ENCODE results near the gene ZNF212.

ZNF212 gene

GRCh38 chr7:149294634-149295480, 55.4 kb downstream of the ZNF212 start:
- Histone ChIP-seq H3K4me3 (ENCODE audit: low read depth, low read length) (no peak overlapping the region), H3K36me3 (ENCODE audit: insufficient read depth, low read length) (no peaks in the 10 kb centered on the region), H3K27me3 (ENCODE audit: insufficient read depth, low read length) (no peaks in the 10 kb centered on the region), H3K79me2 (ENCODE audit: control insufficient read depth, insufficient read depth, low read length, unreplicated experiment) (no peaks in the 10 kb centered on the region), H3K4me1 (ENCODE audit: control insufficient read depth, insufficient read depth, low read length, unreplicated experiment) (no peaks in the 10 kb centered on the region), H3K27ac (ENCODE audit: low read depth, low read length) (no peak overlapping the region), H2AFZ (ENCODE audit: low read length, unreplicated experiment) (no peak overlapping the region)

DNA sequence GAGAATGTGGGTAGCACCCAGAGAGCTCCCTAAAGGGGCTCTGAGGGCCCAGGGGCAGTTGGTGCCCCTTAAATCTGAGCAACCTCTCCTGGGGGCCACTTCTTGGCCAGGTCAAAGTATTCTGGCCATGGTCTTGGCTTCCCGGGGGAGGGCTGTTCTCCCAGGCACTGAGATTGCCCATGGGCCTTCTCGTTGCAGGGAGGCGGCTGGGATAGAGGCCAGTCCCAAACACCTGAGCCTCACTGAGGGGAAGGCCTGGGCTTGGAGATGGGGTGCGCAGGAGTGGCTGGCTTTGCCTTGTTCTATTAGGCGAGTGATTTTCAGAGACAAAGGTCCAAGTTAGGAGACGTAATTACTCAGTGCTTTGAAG, 56.0 kb downstream of the ZNF212 start:
- H3K27ac ChIP-seq (ENCODE audit: low read depth, low read length): no peak overlapping the region
- no peaks in the 10 kb centered on the region for H3K79me2 ChIP-seq (ENCODE audit: control insufficient read depth, insufficient read depth, low read length, unreplicated experiment)
- no peak overlapping the region for H3K4me3 ChIP-seq (ENCODE audit: low read depth, low read length)
- H2AFZ ChIP-seq (ENCODE audit: low read length, unreplicated experiment): no peak overlapping the region
- no peaks in the 10 kb centered on the region for H3K36me3 ChIP-seq (ENCODE audit: insufficient read depth, low read length)
- H3K4me1 ChIP-seq (ENCODE audit: control insufficient read depth, insufficient read depth, low read length, unreplicated experiment): no peaks in the 10 kb centered on the region
- no peaks in the 10 kb centered on the region for H3K27me3 ChIP-seq (ENCODE audit: insufficient read depth, low read length)

GRCh38 chr7:149296368-149296767, 56.9 kb downstream of the ZNF212 start:
- Histone ChIP-seq H3K4me1 (ENCODE audit: control insufficient read depth, insufficient read depth, low read length, unreplicated experiment) (no peaks in the 10 kb centered on the region), H3K36me3 (ENCODE audit: insufficient read depth, low read length) (no peaks in the 10 kb centered on the region), H3K79me2 (ENCODE audit: control insufficient read depth, insufficient read depth, low read length, unreplicated experiment) (no peaks in the 10 kb centered on the region), H3K27me3 (ENCODE audit: insufficient read depth, low read length) (peaks cover 3% of the 10 kb centered on the region; the same call in 1 of the 2 replicates), H3K27ac (ENCODE audit: low read depth, low read length) (no peak overlapping the region), H3K4me3 (ENCODE audit: low read depth, low read length) (no peak overlapping the region), H2AFZ (ENCODE audit: low read length, unreplicated experiment) (no peak overlapping the region)

DNA sequence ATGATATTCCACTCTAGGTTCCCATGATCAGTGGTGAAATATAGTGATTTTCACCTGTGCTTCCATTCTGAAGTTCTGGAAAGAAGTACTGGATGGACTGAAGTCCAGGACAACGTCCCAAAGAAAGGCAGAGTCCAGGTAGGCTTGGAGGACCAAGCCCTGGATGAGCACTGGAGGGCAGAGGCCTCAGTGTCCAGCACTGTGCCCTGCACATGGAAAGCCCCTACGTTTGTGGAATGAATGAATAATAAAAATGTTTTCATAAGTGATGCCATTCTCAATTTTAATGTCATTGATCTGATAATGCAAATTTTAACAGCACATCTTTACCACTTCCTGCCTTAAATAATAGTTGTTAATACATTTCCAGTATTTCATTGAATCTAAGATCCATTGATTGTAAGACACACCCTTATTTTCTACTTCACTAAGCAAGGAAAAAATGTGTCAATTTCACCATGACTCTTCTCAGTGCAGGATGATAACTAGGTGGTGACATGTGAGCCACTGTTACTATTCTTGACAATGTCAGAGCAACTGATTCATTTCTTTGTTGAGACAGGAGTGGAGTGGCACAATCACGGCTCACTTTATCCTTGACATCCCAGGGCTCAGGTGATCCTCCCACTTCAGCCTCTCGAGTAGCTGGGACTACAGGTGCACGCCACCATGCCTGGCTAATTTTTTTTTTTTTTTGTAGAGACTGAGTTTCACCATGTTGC, 57.7 kb downstream of the ZNF212 start:
- Histone ChIP-seq H3K4me3 (ENCODE audit: low read depth, low read length) (no peak overlapping the region), H3K79me2 (ENCODE audit: control insufficient read depth, insufficient read depth, low read length, unreplicated experiment) (no peaks in the 10 kb centered on the region), H3K27me3 (ENCODE audit: insufficient read depth, low read length) (peaks cover 7% of the 10 kb centered on the region; the same call in 1 of the 2 replicates), H3K27ac (ENCODE audit: low read depth, low read length) (no peak overlapping the region), H3K4me1 (ENCODE audit: control insufficient read depth, insufficient read depth, low read length, unreplicated experiment) (no peaks in the 10 kb centered on the region), H2AFZ (ENCODE audit: low read length, unreplicated experiment) (no peak overlapping the region), H3K36me3 (ENCODE audit: insufficient read depth, low read length) (no peaks in the 10 kb centered on the region)

DNA sequence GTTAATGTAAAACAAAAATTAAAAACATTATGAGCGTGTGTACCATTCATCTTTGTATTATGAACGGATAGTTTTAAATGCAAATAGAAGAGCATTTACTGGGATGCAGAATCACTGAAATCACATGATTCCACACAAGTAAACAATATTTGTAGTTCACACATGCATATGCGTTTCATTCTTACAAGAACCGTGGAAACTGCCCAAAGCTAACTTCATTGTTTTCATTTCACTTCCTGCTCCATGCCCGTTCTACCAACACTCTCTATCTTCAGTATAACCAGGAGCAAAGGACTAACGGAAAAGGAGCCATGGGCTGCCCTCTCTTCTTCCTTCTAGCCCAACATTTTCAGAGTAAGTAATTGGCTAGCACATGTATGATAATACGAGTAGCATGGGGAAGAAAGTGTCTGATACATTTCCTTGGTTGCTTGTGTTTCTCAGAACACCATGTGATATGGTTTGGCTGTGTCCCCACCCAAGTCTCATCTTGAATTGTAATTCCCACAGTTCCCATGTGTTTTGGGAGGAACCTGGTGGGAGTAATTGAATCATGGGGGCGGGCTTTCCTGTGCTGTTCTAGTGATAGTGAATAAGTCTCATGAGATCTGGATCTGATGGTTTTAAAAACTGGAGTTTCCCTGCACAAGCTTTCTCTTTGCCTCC, 61.3 kb downstream of the ZNF212 start:
- no peak overlapping the region for H2AFZ ChIP-seq (ENCODE audit: low read length, unreplicated experiment)
- peaks cover 7% of the 10 kb centered on the region; the same call in 1 of the 2 replicates for H3K27me3 ChIP-seq (ENCODE audit: insufficient read depth, low read length)
- H3K79me2 ChIP-seq (ENCODE audit: control insufficient read depth, insufficient read depth, low read length, unreplicated experiment): no peaks in the 10 kb centered on the region
- no peaks in the 10 kb centered on the region for H3K36me3 ChIP-seq (ENCODE audit: insufficient read depth, low read length)
- no peaks in the 10 kb centered on the region for H3K4me1 ChIP-seq (ENCODE audit: control insufficient read depth, insufficient read depth, low read length, unreplicated experiment)
- no peak overlapping the region for H3K27ac ChIP-seq (ENCODE audit: low read depth, low read length)
- no peak overlapping the region for H3K4me3 ChIP-seq (ENCODE audit: low read depth, low read length)

- Histone ChIP-seq H3K4me1 (ENCODE audit: control insufficient read depth, insufficient read depth, low read length, unreplicated experiment) (no peaks in the 10 kb centered on the region), H3K27me3 (ENCODE audit: insufficient read depth, low read length) (peaks cover 7% of the 10 kb centered on the region; the same call in 1 of the 2 replicates), H3K27ac (ENCODE audit: low read depth, low read length) (no peak overlapping the region), H3K79me2 (ENCODE audit: control insufficient read depth, insufficient read depth, low read length, unreplicated experiment) (no peaks in the 10 kb centered on the region), H3K4me3 (ENCODE audit: low read depth, low read length) (no peak overlapping the region), H3K36me3 (ENCODE audit: insufficient read depth, low read length) (no peaks in the 10 kb centered on the region), H2AFZ (ENCODE audit: low read length, unreplicated experiment) (no peak overlapping the region)
Measured at GRCh38 chr7:149302222-149302621, 62.8 kb downstream of the ZNF212 start.

DNA sequence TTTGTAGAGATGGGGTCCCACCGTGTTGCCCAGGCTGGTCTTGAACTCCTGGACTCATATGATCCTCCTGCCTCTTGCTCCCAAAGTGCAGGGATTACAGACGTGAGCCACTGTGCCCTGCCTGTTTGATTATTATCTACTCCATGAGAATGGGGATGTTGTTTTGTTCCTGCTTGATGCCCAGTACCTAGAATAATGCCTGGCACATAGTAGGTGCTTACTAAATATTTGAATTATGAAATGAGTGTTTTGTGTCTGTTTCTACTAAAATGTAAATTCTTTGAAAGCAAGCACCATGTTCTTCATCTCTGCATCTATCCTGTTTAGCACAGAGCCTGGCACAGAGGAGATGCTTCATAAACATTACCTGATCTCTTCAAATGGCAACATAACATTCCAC, 63.4 kb downstream of the ZNF212 start:
- Histone ChIP-seq H2AFZ (ENCODE audit: low read length, unreplicated experiment) (no peak overlapping the region), H3K27ac (ENCODE audit: low read depth, low read length) (no peak overlapping the region)

DNA sequence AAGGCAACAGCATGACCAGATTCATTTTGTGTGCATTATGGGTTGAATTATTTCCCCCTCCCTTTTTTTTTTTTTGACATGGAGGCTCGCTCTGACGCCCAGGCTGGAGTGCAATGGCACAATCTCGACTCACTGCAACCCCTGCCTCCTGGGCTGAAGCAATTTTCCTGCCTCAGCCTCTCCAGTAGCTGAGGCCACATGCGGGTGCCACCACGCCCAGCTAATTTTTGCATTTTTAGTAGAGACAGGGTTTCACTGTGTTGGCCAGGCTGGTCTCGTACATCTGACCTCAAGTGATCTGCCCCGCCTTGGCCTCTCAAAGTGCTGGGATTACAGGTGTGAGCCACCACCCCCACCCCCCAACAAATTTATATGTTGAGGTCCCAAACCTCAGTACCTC, 64.6 kb downstream of the ZNF212 start:
- Histone ChIP-seq H2AFZ (ENCODE audit: low read length, unreplicated experiment) (no peak overlapping the region), H3K27me3 (ENCODE audit: insufficient read depth, low read length) (peaks cover 7% of the 10 kb centered on the region; the same call in 1 of the 2 replicates), H3K27ac (ENCODE audit: low read depth, low read length) (no peak overlapping the region), H3K36me3 (ENCODE audit: insufficient read depth, low read length) (no peaks in the 10 kb centered on the region), H3K79me2 (ENCODE audit: control insufficient read depth, insufficient read depth, low read length, unreplicated experiment) (no peaks in the 10 kb centered on the region), H3K4me1 (ENCODE audit: control insufficient read depth, insufficient read depth, low read length, unreplicated experiment) (no peaks in the 10 kb centered on the region), H3K4me3 (ENCODE audit: low read depth, low read length) (no peak overlapping the region)

More for the DNA sequence above, 63.4 kb downstream of the ZNF212 start:
- no peak overlapping the region for H3K4me3 ChIP-seq (ENCODE audit: low read depth, low read length)
- no peaks in the 10 kb centered on the region for H3K36me3 ChIP-seq (ENCODE audit: insufficient read depth, low read length)
- H3K4me1 ChIP-seq (ENCODE audit: control insufficient read depth, insufficient read depth, low read length, unreplicated experiment): no peaks in the 10 kb centered on the region
- H3K79me2 ChIP-seq (ENCODE audit: control insufficient read depth, insufficient read depth, low read length, unreplicated experiment): no peaks in the 10 kb centered on the region
- H3K27me3 ChIP-seq (ENCODE audit: insufficient read depth, low read length): peaks cover 7% of the 10 kb centered on the region; the same call in 1 of the 2 replicates
